NT2/D1 (cell line): Measurements from ENCODE around the gene NDUFAF8.

ENCODE experiments used
- DNase-seq: peaks from one replicate; pipeline ENCODE4 v3.0.0-alpha.2; 2011; ENCODE audit warnings: low read depth, low spot score
- H3K27me3 ChIP-seq: 2 replicates; pipeline ENCODE4 v1.6.0; 2011; ENCODE audit warnings: mild to moderate bottlenecking; ENCODE audit not compliant: insufficient read length, insufficient read depth
- H3K36me3 ChIP-seq: 2 replicates; pipeline ENCODE4 v1.6.1; 2011; ENCODE audit warnings: mild to moderate bottlenecking, low read length, mixed read lengths; ENCODE audit not compliant: insufficient read depth, insufficient read length
- H3K4me1 ChIP-seq: 2 replicates; pipeline ENCODE4 v1.5.1; 2011; ENCODE audit not compliant: insufficient read depth, insufficient read length
- H3K4me3 ChIP-seq: 2 replicates; pipeline ENCODE4 v1.5.1; 2011; ENCODE audit warnings: low read depth; ENCODE audit not compliant: insufficient read length
- H3K9ac ChIP-seq: 2 replicates; pipeline ENCODE4 v1.6.0; 2011; ENCODE audit warnings: low read depth; ENCODE audit not compliant: insufficient read length
- H3K9me3 ChIP-seq: 2 replicates; pipeline ENCODE4 v1.5.1; 2011; ENCODE audit warnings: mild to moderate bottlenecking, low read length; ENCODE audit not compliant: insufficient read depth
- SUZ12 ChIP-seq: IDR thresholded peaks from 2 replicates; pipeline ENCODE4 v1.6.1; 2011; ENCODE audit not compliant: insufficient read length, insufficient read depth; ENCODE audit errors: extremely low read depth
- YY1 ChIP-seq: IDR thresholded peaks from 2 replicates; pipeline ENCODE4 v1.6.1; 2011; ENCODE audit not compliant: insufficient read length, insufficient read depth
- ZNF274 ChIP-seq: IDR thresholded peaks from 2 replicates; pipeline ENCODE4 v1.6.1; 2011; ENCODE audit warnings: mild to moderate bottlenecking, low read depth, low read length

NDUFAF8 gene

DNA sequence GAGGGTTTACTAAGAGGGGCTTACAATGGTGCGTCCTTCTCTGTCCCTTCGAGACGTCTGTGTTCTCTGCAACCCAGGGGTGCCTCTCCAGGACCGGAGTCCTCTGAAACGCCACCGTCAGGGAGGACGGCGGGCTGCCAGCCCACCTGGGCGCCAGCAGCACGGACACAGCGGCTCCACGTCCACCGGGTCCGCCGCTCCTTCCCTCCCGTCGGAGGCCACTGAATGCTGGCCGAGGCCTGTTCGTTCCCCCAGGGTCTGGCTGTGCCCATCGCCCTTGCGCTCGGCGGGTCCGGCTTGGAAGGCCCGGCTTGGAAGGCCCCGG lies 666 bp upstream of the NDUFAF8 start:
- Histone ChIP-seq H3K9ac (peak overlapping the region; percentile 86), H3K4me1 (peaks cover 23% of the 10 kb centered on the region), H3K36me3 (peaks cover 62% of the 10 kb centered on the region), H3K9me3 (no peaks in the 10 kb centered on the region), H3K27me3 (no peaks in the 10 kb centered on the region), H3K4me3 (peak overlapping the region; percentile 81)
- TF ChIP-seq ZNF274 (no peak), SUZ12 (no peak), YY1 (no peak)
- no peak for DNase-seq

DNA sequence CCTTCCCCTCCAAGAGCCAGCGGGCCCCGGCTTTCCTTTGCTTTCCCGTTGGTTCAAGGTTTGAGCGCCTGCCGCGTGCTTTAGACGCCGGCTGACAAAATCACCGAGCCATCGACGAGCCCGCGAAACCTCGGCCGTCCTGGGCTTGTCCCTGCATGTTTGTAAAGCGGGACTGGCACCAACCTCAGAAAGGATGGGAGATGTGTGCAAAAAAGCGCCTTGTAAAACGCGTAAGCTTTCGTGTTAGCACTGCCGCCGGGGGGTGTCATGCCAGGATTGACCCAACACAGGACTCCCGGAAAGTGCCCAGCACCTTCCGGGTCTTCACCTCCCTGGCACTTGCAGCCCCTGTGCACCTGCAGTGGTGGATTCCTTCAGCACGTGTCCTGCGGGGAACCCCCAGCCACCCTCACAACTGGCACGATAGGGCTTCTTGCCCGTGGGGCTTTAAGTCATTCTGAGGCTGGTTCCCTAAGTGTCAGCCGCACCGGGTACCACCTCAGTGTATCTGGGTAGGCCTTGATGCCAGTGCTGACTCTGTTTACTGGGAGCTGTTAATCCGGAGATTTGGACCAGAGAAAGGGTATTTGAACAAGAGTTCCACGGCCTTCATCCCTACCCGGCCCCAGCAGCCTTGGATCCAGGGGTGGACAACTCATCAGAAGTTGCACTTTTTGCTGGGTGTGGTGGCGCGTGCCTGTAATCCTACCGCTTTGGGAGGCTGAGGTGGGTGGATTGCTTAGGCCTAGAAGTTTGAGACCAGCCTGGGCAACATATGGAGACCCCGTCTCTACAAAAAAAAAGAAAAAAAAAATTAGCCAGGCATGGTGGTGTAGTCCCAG lies 817 bp downstream of the NDUFAF8 start:
- no peak for DNase-seq

DNA sequence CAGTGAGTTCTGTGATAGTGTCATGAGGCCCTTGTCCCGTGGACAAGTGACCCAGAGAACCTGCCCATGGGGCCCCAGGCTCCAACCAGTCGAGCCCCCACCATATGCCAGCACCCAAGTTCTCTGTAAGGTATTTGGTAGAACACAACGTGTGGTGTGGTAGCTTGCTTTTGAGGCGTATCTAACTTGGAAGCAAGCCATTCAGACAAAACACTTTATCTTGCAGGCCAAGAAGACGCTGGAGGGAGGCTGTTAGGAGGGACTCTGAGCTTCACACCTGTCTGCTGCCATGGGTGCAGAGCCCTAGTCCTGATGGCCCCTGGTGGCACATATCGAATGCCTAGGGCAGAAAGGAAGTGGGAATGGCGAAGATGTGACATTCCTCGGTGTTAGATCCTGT lies 1.6 kb downstream of the NDUFAF8 start:
- no peaks in the 10 kb centered on the region for H3K9me3 ChIP-seq
- no peak for TF ChIP-seq SUZ12
- no peak for TF ChIP-seq ZNF274
- no peak for DNase-seq
- H3K27me3 ChIP-seq: no peaks in the 10 kb centered on the region
- peak overlapping the region; percentile 3 for H3K9ac ChIP-seq
- peaks cover 35% of the 10 kb centered on the region for H3K4me1 ChIP-seq
- H3K36me3 ChIP-seq: peaks cover 65% of the 10 kb centered on the region
- H3K4me3 ChIP-seq: no peak overlapping the region

More for the DNA sequence above, 817 bp downstream of the NDUFAF8 start:
- H3K4me1 ChIP-seq: peaks cover 29% of the 10 kb centered on the region
- no peaks in the 10 kb centered on the region for H3K9me3 ChIP-seq
- H3K9ac ChIP-seq: peak overlapping the region; percentile 98
- H3K36me3 ChIP-seq: peaks cover 63% of the 10 kb centered on the region
- TF ChIP-seq YY1 (no peak), SUZ12 (no peak), ZNF274 (no peak)
- no peaks in the 10 kb centered on the region for H3K27me3 ChIP-seq
- peak overlapping the region; percentile 81 for H3K4me3 ChIP-seq

DNA sequence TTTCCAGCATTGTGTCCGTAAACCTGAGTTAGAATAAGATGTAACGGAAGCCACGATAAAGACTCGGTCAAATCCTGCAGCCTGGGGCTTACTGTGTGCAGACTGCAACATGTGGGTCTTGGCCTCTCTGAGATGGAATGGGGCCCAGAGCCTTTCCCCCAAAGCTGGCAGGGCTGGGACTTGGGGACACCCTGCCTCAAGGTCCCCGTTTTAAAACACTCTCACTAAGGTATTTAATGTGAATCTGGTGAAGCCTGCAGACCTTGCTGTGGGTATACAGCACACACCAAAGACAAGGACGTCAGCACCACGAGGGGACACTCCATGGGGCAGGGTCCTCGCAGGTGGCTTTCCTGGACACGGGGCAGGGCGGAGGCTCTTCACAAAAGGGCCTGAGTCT lies 2.1 kb downstream of the NDUFAF8 start:
- Histone ChIP-seq H3K9me3 (no peaks in the 10 kb centered on the region), H3K27me3 (no peaks in the 10 kb centered on the region), H3K4me1 (peaks cover 35% of the 10 kb centered on the region), H3K9ac (peak overlapping the region; percentile 3), H3K36me3 (peaks cover 65% of the 10 kb centered on the region), H3K4me3 (no peak overlapping the region)
- no peak for DNase-seq
- TF ChIP-seq SUZ12 (no peak), ZNF274 (no peak), YY1 (no peak)

DNA sequence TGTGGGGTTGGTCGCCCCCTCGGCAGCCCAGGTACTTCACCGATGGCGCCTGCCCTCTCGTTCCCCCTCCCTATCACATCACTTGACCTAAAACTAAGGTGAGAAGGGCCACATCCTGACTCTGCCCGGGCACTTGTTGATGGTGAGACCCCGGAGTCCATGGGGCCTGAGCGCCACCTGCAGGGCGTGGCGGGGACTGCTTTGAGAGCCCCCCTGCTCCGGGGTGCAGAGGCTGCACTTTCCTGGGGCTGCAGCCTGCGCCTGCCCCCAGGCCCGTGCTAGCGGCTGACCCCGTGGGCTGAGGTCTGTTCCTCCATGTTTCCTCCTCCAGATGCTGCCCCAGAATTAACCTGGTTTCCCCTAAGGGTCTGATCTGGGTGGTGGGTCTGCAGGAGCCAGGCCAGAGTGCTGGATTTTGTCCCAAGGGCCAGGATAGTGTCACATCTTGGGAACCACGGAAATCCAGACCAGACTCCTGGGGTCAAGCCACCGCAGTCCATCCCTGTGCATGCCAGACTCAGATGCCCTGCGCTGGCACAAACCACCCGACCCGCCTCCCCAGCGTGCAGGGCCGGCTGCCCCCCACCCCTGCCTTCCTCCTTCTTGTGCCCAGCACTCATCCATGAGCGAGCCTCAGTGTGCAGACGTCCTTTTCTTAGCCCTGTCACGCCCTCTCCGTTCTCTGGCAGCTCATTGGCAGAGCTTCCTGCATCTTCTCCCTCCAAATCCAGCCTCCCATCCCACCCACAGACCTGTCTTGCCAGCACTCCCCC lies 2.7 kb downstream of the NDUFAF8 start:
- DNase-seq: peak; percentile 44
- Histone ChIP-seq H3K27me3 (no peaks in the 10 kb centered on the region), H3K9ac (peak overlapping the region; percentile 44), H3K36me3 (peaks cover 63% of the 10 kb centered on the region), H3K4me3 (no peak overlapping the region), H3K9me3 (no peaks in the 10 kb centered on the region), H3K4me1 (peaks cover 38% of the 10 kb centered on the region)
- TF ChIP-seq ZNF274: no peak

DNA sequence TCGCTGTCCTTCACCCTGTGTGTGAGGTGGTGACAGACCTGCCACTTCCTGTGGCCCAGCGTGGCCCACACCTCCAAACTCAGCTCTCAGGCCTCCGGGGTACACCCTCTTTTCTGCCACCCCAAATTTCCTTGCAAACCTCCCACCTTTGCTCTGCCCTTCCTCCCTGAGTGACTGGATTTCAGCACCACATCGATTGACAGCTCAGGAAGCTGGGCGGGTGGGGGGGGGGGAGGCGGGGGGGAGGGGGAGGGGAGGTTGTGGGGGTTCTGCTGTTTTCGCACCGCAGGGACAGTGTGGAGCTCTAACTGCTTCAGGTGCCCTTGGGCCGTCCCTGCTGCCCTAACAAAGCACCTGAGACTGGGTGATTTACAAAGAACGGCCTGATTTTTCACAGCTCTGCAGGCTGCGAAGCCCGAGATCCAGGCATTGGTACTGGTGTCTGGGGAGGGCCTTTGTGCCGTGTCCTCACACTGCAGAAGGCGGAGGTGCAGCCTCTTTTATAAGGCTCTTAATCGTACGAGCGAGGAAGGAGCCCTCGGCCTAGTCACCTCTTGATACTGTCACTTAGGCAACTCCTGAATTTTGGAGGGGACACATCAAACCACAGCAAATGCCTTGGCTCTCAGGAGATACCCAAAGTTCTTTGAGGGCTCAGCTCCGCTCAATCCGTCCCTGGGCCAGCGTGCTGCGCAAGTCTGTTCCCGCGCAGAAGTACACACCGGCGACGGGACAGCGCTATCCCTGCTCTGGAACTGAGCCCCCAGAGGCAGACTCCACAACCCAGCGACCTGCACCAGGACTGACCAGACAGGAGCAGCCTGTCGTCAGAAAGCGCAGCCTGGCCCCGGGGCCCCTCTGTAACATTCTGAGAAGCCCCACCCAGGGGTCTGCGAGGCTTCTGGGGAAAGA lies 3.6 kb downstream of the NDUFAF8 start:
- peaks cover 59% of the 10 kb centered on the region for H3K36me3 ChIP-seq
- no peaks in the 10 kb centered on the region for H3K27me3 ChIP-seq
- H3K4me1 ChIP-seq: peaks cover 38% of the 10 kb centered on the region
- TF ChIP-seq YY1 (no peak), SUZ12 (no peak), ZNF274 (no peak)
- no peak overlapping the region for H3K4me3 ChIP-seq
- peak overlapping the region; percentile 51 for H3K9ac ChIP-seq
- DNase-seq: no peak
- H3K9me3 ChIP-seq: no peaks in the 10 kb centered on the region

DNA sequence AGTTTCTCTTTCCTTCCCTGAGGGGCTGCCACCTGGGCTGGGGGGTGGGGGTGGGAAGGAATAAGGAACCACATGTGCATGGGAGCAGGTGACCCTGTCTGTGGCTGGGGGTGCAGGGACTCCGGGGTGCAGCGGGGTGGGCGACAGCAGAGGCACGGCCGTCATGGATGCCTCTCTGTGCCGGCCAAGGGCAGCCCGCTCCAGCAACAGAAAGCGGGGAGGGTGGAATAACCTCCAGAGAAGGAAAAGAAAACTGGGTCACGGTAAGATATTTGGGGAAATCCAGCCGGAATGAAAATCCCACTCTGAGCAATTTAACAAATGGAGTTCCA lies 4.2 kb downstream of the NDUFAF8 start:
- H3K27me3 ChIP-seq: no peaks in the 10 kb centered on the region

More for the DNA sequence above, 4.2 kb downstream of the NDUFAF8 start:
- no peak for TF ChIP-seq YY1
- TF ChIP-seq SUZ12: no peak
- no peak for TF ChIP-seq ZNF274
- Histone ChIP-seq H3K36me3 (peaks cover 59% of the 10 kb centered on the region), H3K9me3 (no peaks in the 10 kb centered on the region), H3K4me1 (peaks cover 38% of the 10 kb centered on the region), H3K9ac (no peak overlapping the region), H3K4me3 (no peak overlapping the region)
- no peak for DNase-seq
